ENCODE measurements around the gene CCL11.

Gene CCL11

GRCh38 chr17:34276826-34277225 lies 8.7 kb upstream of the CCL11 start:
- H3K4me3 ChIP-seq (IDR thresholded peaks at IDR 0.05; ENCODE audit: insufficient read depth, low read depth, low read length) = no peak overlapping the region
- H3K27ac ChIP-seq = no peak overlapping the region
- no peaks in the 10 kb centered on the region for H3K79me2 ChIP-seq (ENCODE audit: insufficient read depth, low read depth)
- H3K36me3 ChIP-seq (ENCODE audit: insufficient read depth) = no peaks in the 10 kb centered on the region
- no peaks in the 10 kb centered on the region for H3K27me3 ChIP-seq (ENCODE audit: insufficient read depth, low read depth)
- H3K4me1 ChIP-seq (ENCODE audit: low read depth, poor library complexity, severe bottlenecking) = no peaks in the 10 kb centered on the region
- no peaks in the 10 kb centered on the region for H4K20me1 ChIP-seq (ENCODE audit: insufficient read depth)
- no peak overlapping the region for H3K9ac ChIP-seq
- no peak overlapping the region for H2AFZ ChIP-seq (ENCODE audit: low read depth)
- no peak overlapping the region for H3K4me2 ChIP-seq
- TF ChIP-seq, protein P1, sequence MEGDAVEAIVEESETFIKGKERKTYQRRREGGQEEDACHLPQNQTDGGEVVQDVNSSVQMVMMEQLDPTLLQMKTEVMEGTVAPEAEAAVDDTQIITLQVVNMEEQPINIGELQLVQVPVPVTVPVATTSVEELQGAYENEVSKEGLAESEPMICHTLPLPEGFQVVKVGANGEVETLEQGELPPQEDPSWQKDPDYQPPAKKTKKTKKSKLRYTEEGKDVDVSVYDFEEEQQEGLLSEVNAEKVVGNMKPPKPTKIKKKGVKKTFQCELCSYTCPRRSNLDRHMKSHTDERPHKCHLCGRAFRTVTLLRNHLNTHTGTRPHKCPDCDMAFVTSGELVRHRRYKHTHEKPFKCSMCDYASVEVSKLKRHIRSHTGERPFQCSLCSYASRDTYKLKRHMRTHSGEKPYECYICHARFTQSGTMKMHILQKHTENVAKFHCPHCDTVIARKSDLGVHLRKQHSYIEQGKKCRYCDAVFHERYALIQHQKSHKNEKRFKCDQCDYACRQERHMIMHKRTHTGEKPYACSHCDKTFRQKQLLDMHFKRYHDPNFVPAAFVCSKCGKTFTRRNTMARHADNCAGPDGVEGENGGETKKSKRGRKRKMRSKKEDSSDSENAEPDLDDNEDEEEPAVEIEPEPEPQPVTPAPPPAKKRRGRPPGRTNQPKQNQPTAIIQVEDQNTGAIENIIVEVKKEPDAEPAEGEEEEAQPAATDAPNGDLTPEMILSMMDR (conservative IDR thresholded peaks at IDR 0.05; ENCODE audit: low read depth, low read length) = no peak

- Histone ChIP-seq H3K9ac (no peak overlapping the region), H3K27ac (no peak overlapping the region), H4K20me1 (ENCODE audit: insufficient read depth) (no peaks in the 10 kb centered on the region), H3K4me3 (IDR thresholded peaks at IDR 0.05; ENCODE audit: insufficient read depth, low read depth, low read length) (no peak overlapping the region), H3K79me2 (ENCODE audit: insufficient read depth, low read depth) (no peaks in the 10 kb centered on the region), H3K4me1 (ENCODE audit: low read depth, poor library complexity, severe bottlenecking) (no peaks in the 10 kb centered on the region), H2AFZ (ENCODE audit: low read depth) (no peak overlapping the region), H3K36me3 (ENCODE audit: insufficient read depth) (no peaks in the 10 kb centered on the region), H3K4me2 (no peak overlapping the region), H3K27me3 (ENCODE audit: insufficient read depth, low read depth) (no peaks in the 10 kb centered on the region)
- TF ChIP-seq, protein P1 (conservative IDR thresholded peaks at IDR 0.05; ENCODE audit: low read depth, low read length) = no peak
Observed at GRCh38 chr17:34283571-34283970, 2.0 kb upstream of the CCL11 start.

DNA sequence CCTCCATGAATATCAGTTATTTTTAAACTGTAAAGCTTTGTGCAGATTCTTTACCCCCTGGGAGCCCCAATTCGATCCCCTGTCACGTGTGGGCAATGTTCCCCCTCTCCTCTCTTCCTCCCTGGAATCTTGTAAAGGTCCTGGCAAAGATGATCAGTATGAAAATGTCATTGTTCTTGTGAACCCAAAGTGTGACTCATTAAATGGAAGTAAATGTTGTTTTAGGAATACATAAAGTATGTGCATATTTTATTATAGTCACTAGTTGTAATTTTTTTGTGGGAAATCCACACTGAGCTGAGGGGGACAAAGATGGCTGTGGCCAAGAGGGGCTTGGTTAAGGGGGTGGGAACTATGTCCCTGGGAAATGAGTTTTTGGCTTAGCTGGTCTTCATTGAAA lies 2.3 kb downstream of the CCL11 start:
- Histone ChIP-seq H3K36me3 (ENCODE audit: insufficient read depth) (no peaks in the 10 kb centered on the region), H3K79me2 (ENCODE audit: insufficient read depth, low read depth) (no peaks in the 10 kb centered on the region), H3K9ac (no peak overlapping the region), H3K4me2 (no peak overlapping the region), H3K4me1 (ENCODE audit: low read depth, poor library complexity, severe bottlenecking) (no peaks in the 10 kb centered on the region), H3K27me3 (ENCODE audit: insufficient read depth, low read depth) (no peaks in the 10 kb centered on the region), H3K4me3 (IDR thresholded peaks at IDR 0.05; ENCODE audit: insufficient read depth, low read depth, low read length) (no peak overlapping the region), H3K27ac (no peak overlapping the region), H4K20me1 (ENCODE audit: insufficient read depth) (no peaks in the 10 kb centered on the region), H2AFZ (ENCODE audit: low read depth) (no peak overlapping the region)
- TF ChIP-seq, protein P1 (conservative IDR thresholded peaks at IDR 0.05; ENCODE audit: low read depth, low read length) = no peak

GRCh38 chr17:34290586-34290985 lies 5.0 kb downstream of the CCL11 start:
- no peak overlapping the region for H2AFZ ChIP-seq (ENCODE audit: low read depth)
- no peaks in the 10 kb centered on the region for H3K36me3 ChIP-seq (ENCODE audit: insufficient read depth)
- H3K79me2 ChIP-seq (ENCODE audit: insufficient read depth, low read depth) = no peaks in the 10 kb centered on the region
- no peaks in the 10 kb centered on the region for H4K20me1 ChIP-seq (ENCODE audit: insufficient read depth)
- no peaks in the 10 kb centered on the region for H3K4me1 ChIP-seq (ENCODE audit: low read depth, poor library complexity, severe bottlenecking)
- TF ChIP-seq, protein P1 (conservative IDR thresholded peaks at IDR 0.05; ENCODE audit: low read depth, low read length) = no peak
- H3K4me2 ChIP-seq = no peak overlapping the region
- no peak overlapping the region for H3K27ac ChIP-seq
- no peak overlapping the region for H3K9ac ChIP-seq
- H3K27me3 ChIP-seq (ENCODE audit: insufficient read depth, low read depth) = no peaks in the 10 kb centered on the region
- no peak overlapping the region for H3K4me3 ChIP-seq (IDR thresholded peaks at IDR 0.05; ENCODE audit: insufficient read depth, low read depth, low read length)

All from KMS-11 (cell line).